Effector memory CD4-positive, alpha-beta T cell (primary cell): ENCODE data around the gene LURAP1L.

ENCODE experiments used
- DNase-seq, 3 donors: peaks; one replicate each; pipeline ENCODE4 v3.0.0-alpha.2; 2020
- H3K27ac ChIP-seq: 2 replicates; pipeline ENCODE4 v1.7.0; 2013; ENCODE audit warnings: mild to moderate bottlenecking, low read length, moderate library complexity; ENCODE audit not compliant: insufficient read depth, poor library complexity, severe bottlenecking
- H3K27me3 ChIP-seq: replicated peaks from 2 replicates; pipeline ENCODE4 v1.7.0; 2013; ENCODE audit warnings: mild to moderate bottlenecking, low read length; ENCODE audit not compliant: insufficient read depth, control insufficient read depth, poor library complexity, severe bottlenecking
- H3K36me3 ChIP-seq: 2 replicates; pipeline ENCODE4 v1.7.0; 2013; ENCODE audit warnings: mild to moderate bottlenecking, low read length, moderate library complexity; ENCODE audit not compliant: control insufficient read depth, insufficient read depth
- H3K4me1 ChIP-seq: 2 replicates; pipeline ENCODE4 v1.7.0; 2013; ENCODE audit warnings: low read length, mild to moderate bottlenecking; ENCODE audit not compliant: control insufficient read depth, insufficient read depth, poor library complexity, severe bottlenecking
- H3K4me3 ChIP-seq: 2 replicates; pipeline ENCODE4 v1.7.0; 2013; ENCODE audit warnings: low read length, low read depth, mild to moderate bottlenecking; ENCODE audit not compliant: insufficient read depth, poor library complexity, severe bottlenecking
- H3K9me3 ChIP-seq: 2 replicates; pipeline ENCODE4 v1.7.0; 2013; ENCODE audit warnings: mild to moderate bottlenecking, low read length, moderate library complexity; ENCODE audit not compliant: control insufficient read depth

Gene LURAP1L

GRCh38 chr9:12790001-12790400 lies 15.2 kb downstream of the LURAP1L start:
- Histone ChIP-seq H3K36me3 (no peaks in the 10 kb centered on the region), H3K9me3 (no peaks in the 10 kb centered on the region), H3K27ac (no peak overlapping the region), H3K4me3 (no peak overlapping the region), H3K4me1 (no peaks in the 10 kb centered on the region), H3K27me3 (no peaks in the 10 kb centered on the region)
- no peak for DNase-seq

- Histone ChIP-seq H3K4me1 (no peaks in the 10 kb centered on the region), H3K27me3 (no peaks in the 10 kb centered on the region), H3K36me3 (no peaks in the 10 kb centered on the region), H3K4me3 (no peak overlapping the region), H3K9me3 (no peaks in the 10 kb centered on the region), H3K27ac (no peak overlapping the region)
- no peak for DNase-seq
Measured at GRCh38 chr9:12790883-12791282, 16.1 kb downstream of the LURAP1L start.

GRCh38 chr9:12794101-12794799 lies 19.4 kb downstream of the LURAP1L start:
- no peak for DNase-seq
- no peak overlapping the region for H3K27ac ChIP-seq

GRCh38 chr9:12796601-12797000 lies 21.8 kb downstream of the LURAP1L start:
- Histone ChIP-seq H3K4me1 (no peaks in the 10 kb centered on the region), H3K27ac (no peak overlapping the region), H3K27me3 (no peaks in the 10 kb centered on the region), H3K36me3 (no peaks in the 10 kb centered on the region), H3K9me3 (no peaks in the 10 kb centered on the region), H3K4me3 (no peak overlapping the region)
- DNase-seq: no peak

More at GRCh38 chr9:12794101-12794799, 19.4 kb downstream of the LURAP1L start:
- Histone ChIP-seq H3K4me1 (no peaks in the 10 kb centered on the region), H3K9me3 (no peaks in the 10 kb centered on the region), H3K36me3 (no peaks in the 10 kb centered on the region), H3K27me3 (no peaks in the 10 kb centered on the region), H3K4me3 (no peak overlapping the region)

GRCh38 chr9:12797037-12797436 lies 22.2 kb downstream of the LURAP1L start:
- Histone ChIP-seq H3K27me3 (no peaks in the 10 kb centered on the region), H3K4me3 (no peak overlapping the region), H3K9me3 (no peaks in the 10 kb centered on the region), H3K4me1 (no peaks in the 10 kb centered on the region), H3K36me3 (no peaks in the 10 kb centered on the region), H3K27ac (no peak overlapping the region)
- DNase-seq: no peak

- Histone ChIP-seq H3K9me3 (no peaks in the 10 kb centered on the region), H3K4me1 (no peaks in the 10 kb centered on the region), H3K4me3 (no peak overlapping the region), H3K27me3 (no peaks in the 10 kb centered on the region), H3K27ac (no peak overlapping the region), H3K36me3 (no peaks in the 10 kb centered on the region)
- no peak for DNase-seq
Measured at GRCh38 chr9:12798066-12798770, 23.4 kb downstream of the LURAP1L start.

GRCh38 chr9:12801187-12801586 lies 26.4 kb downstream of the LURAP1L start:
- no peak for DNase-seq
- no peaks in the 10 kb centered on the region for H3K4me1 ChIP-seq
- H3K9me3 ChIP-seq: no peaks in the 10 kb centered on the region
- no peak overlapping the region for H3K27ac ChIP-seq
- no peaks in the 10 kb centered on the region for H3K36me3 ChIP-seq
- no peak overlapping the region for H3K4me3 ChIP-seq
- no peaks in the 10 kb centered on the region for H3K27me3 ChIP-seq

GRCh38 chr9:12801663-12802062 lies 26.8 kb downstream of the LURAP1L start:
- no peaks in the 10 kb centered on the region for H3K27me3 ChIP-seq
- no peak overlapping the region for H3K4me3 ChIP-seq
- no peaks in the 10 kb centered on the region for H3K9me3 ChIP-seq
- no peaks in the 10 kb centered on the region for H3K36me3 ChIP-seq
- DNase-seq: no peak
- H3K4me1 ChIP-seq: no peaks in the 10 kb centered on the region
- H3K27ac ChIP-seq: no peak overlapping the region

GRCh38 chr9:12802093-12802492 lies 27.3 kb downstream of the LURAP1L start:
- no peaks in the 10 kb centered on the region for H3K4me1 ChIP-seq
- no peaks in the 10 kb centered on the region for H3K36me3 ChIP-seq
- no peak for DNase-seq
- no peaks in the 10 kb centered on the region for H3K27me3 ChIP-seq
- H3K27ac ChIP-seq: no peak overlapping the region
- no peak overlapping the region for H3K4me3 ChIP-seq
- H3K9me3 ChIP-seq: no peaks in the 10 kb centered on the region

- Histone ChIP-seq H3K4me3 (no peak overlapping the region), H3K4me1 (no peaks in the 10 kb centered on the region), H3K27ac (no peak overlapping the region), H3K27me3 (no peaks in the 10 kb centered on the region), H3K9me3 (no peaks in the 10 kb centered on the region), H3K36me3 (no peaks in the 10 kb centered on the region)
- DNase-seq: no peak
Measured at GRCh38 chr9:12808569-12808968, 33.7 kb downstream of the LURAP1L start.
